BJ (cell line): ENCODE results near the gene NKD2. TPM values are rescaled to one million over a fixed set of nuclear protein-coding genes. Genes with fewer than 3 reads are reported as not detected.

Source experiments
- CTCF ChIA-PET: fragments of 350-600 bp; formaldehyde crosslinking; extraction: SDS; loops from one replicate; lab custom pipeline; 2021; ENCODE audit warnings: antibody characterized with exemption, inconsistent platforms; lab: Yijun Ruan, JAX
- POLR2A ChIA-PET: fragments of 300-600 bp; sonication (Branson Sonifier 250); formaldehyde crosslinking; extraction: SDS; loops from one replicate; lab custom pipeline; 2021; ENCODE audit warnings: antibody characterized with exemption; lab: Charles Lee
- DNase-seq: peaks from one replicate; pipeline ENCODE4 v3.0.0-alpha.2; 2011; ENCODE audit warnings: low read depth
- H3K27me3 ChIP-seq: 2 replicates; pipeline ENCODE4 v1.6.0; 2011; ENCODE audit warnings: low read length; ENCODE audit not compliant: control insufficient read depth, insufficient read depth
- H3K36me3 ChIP-seq: 2 replicates; pipeline ENCODE4 v1.5.1; 2011; ENCODE audit warnings: low read length; ENCODE audit not compliant: control insufficient read depth, insufficient read depth
- H3K4me3 ChIP-seq: 2 replicates; pipeline ENCODE4 v1.5.1; 2011; ENCODE audit warnings: low read depth, mild to moderate bottlenecking, control low read depth, low read length
- polyA plus RNA-seq: library from polyadenylated mRNA; depleted of rRNA; stranded (reverse); fragments of >200 nt; gene quantifications from 2 replicates; pipeline ENCODE4 v1.2.3, GENCODE V29; 2011
- TF ChIP-seq, protein P1 (sequence below): IDR thresholded peaks from 2 replicates; pipeline ENCODE4 v1.5.1; 2011; ENCODE audit warnings: low read depth, mild to moderate bottlenecking, control low read depth, inconsistent platforms, low read length, moderate library complexity; ENCODE audit not compliant: insufficient read depth

The NKD2 gene
- polyA plus RNA-seq, 1 experiment = not detected

DNA sequence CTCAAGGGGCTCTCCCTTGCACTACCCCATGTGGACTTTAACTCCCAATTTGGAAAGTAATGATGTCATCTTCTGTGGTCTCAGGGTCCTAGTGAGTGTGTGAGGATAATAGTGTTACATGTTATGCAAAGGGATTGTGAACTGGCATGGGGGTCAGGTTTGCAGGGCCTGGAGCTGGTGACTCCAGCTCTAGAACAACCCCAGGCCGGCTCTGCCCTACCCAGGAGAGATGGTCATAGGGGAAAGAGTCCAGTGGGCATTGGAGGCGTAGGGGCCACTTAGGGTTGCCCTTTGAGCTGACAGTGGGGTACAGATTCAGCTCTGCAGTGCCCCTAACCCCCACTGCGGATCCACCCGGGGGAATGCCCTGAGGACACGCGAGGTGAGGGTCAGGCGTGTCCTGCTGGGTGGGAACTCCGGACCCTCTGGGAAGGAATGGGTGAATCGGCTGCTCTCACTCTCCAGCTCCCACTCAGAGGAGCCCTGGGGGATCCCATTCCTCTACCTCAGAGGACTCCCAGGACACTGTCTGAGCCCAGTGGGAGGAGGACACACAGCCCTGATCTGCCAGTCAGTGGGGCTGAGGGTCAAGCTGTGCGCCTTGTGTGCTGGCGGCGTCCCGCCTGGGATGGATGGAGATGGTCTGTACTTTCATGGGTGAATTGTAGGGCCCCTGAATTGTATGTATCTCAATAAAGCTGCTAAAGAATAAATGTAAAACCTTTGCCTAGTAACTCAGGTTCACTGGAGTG, 2.5 kb upstream of the NKD2 start:
- POLR2A ChIA-PET = no interaction called here
- peaks cover 44% of the 10 kb centered on the region for H3K27me3 ChIP-seq

DNA sequence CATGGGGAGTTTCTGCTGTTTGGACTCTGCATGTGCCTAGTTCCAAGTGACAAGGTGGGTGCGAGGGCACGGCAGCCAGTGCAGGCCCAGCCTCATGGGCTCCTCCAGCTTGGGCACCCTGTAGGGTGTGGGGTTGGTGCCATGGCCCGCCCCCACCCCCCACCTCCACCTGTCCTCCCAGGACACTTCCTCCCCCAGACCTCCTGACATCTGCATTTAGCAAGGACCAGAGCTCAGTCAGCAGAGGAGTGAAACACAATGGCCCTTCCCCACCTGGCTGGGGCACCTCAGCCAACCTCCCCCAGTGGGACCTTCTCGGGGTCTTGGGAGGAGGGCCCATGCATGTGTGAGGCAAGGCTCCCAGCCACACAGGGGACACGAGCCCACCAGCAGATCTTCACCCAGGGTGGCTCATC, 1.9 kb upstream of the NKD2 start:
- ChIA-PET POLR2A (no interaction called here), CTCF (interaction anchor here (0.6 to 5.1 kb wide), 4 partner anchors 9 to 601 kb away, joined by 4 to 34 read pairs (median 4); no protein-coding TSS in a partner anchor)
- no peaks in the 10 kb centered on the region for H3K36me3 ChIP-seq
- TF ChIP-seq, protein P1, sequence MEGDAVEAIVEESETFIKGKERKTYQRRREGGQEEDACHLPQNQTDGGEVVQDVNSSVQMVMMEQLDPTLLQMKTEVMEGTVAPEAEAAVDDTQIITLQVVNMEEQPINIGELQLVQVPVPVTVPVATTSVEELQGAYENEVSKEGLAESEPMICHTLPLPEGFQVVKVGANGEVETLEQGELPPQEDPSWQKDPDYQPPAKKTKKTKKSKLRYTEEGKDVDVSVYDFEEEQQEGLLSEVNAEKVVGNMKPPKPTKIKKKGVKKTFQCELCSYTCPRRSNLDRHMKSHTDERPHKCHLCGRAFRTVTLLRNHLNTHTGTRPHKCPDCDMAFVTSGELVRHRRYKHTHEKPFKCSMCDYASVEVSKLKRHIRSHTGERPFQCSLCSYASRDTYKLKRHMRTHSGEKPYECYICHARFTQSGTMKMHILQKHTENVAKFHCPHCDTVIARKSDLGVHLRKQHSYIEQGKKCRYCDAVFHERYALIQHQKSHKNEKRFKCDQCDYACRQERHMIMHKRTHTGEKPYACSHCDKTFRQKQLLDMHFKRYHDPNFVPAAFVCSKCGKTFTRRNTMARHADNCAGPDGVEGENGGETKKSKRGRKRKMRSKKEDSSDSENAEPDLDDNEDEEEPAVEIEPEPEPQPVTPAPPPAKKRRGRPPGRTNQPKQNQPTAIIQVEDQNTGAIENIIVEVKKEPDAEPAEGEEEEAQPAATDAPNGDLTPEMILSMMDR = no peak
- peaks cover 45% of the 10 kb centered on the region for H3K27me3 ChIP-seq
- DNase-seq = no peak
- H3K4me3 ChIP-seq = no peak overlapping the region

More for the DNA sequence above, 2.5 kb upstream of the NKD2 start:
- TF ChIP-seq, protein P1 = no peak
- Histone ChIP-seq H3K4me3 (no peak overlapping the region), H3K36me3 (no peaks in the 10 kb centered on the region)
- CTCF ChIA-PET = interaction anchor here (1.0 to 5.1 kb wide), 6 partner anchors 10 to 135 kb away, joined by 3 to 34 read pairs (median 5); no protein-coding TSS in a partner anchor
- no peak for DNase-seq

DNA sequence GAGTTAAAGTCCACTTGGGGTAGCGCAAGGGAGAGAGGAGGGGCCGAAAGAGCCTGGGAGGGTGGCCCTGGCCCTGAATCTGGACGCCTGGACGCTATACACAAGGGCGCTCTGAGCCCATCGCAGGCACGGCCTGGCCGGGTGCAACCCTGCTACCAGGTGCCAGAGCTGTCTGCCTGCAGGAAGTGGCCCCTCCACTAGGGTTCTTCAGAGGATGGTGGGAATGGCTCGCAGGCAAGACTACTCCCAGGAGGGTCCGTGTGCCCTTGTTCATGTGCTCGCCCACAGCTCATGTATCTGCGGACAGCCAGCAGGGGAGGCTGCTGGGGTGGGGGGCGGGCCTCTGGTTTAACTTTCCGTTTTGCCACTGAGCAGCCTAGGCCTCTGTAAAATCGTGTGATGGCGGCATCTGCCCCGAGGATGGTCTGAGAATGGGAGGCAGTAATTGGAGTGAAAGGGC, 1.4 kb upstream of the NKD2 start:
- POLR2A ChIA-PET = no interaction called here
- TF ChIP-seq, protein P1 = no peak
- no peak for DNase-seq
- Histone ChIP-seq H3K36me3 (no peaks in the 10 kb centered on the region), H3K4me3 (no peak overlapping the region), H3K27me3 (peaks cover 47% of the 10 kb centered on the region)
- CTCF ChIA-PET = interaction anchor here (0.6 to 5.1 kb wide), 7 partner anchors 9 to 600 kb away, joined by 4 to 34 read pairs (median 4); no protein-coding TSS in a partner anchor

DNA sequence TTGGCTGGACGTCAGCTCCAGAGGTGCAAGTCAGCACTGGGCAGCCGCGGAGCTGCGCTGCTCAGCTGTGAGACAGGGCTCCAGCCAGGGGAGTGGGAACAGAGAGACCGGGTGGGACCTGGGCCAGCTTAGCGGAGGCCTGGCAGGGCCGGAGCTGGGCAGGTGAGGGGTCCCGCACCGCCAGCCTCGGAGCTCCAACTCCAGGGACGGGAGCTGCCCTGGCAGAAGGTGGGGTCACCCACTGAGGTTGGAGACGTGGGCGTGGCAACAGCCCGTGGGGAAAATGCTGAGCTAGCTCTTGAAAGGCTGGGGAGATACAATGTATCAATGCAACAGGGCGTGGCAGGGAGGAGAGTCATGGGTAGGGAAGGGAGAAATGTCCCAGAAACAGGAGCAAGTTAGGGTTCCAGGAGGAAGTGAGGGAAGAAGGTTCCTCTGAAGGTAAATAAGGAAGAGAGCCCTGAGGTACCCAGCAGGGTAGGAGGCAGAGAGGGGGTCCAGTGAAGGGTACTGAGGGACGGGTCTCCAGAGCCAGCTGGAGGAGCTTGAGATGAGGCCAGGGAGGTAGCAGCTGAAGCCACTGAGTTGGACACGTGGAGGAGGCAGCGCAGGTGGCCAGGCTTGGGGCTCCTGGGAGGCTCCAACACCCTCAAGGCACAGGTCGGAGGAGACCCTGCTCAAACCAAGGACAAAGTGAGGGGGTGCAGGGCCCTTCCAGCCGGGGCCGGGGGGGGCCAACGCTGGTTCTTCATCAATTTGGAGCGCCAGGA, 736 bp upstream of the NKD2 start:
- DNase-seq = no peak
- CTCF ChIA-PET = interaction anchor here (0.8 to 5.1 kb wide), 9 partner anchors 8 to 144 kb away, joined by 3 to 34 read pairs (median 4); no protein-coding TSS in a partner anchor
- Histone ChIP-seq H3K27me3 (peaks cover 47% of the 10 kb centered on the region), H3K4me3 (no peak overlapping the region), H3K36me3 (no peaks in the 10 kb centered on the region)
- POLR2A ChIA-PET = no interaction called here
- TF ChIP-seq, protein P1 = no peak
